ENCODE measurements around the gene PCDHGA3. TPM values are rescaled to one million over a fixed set of nuclear protein-coding genes. Genes with fewer than 3 reads are reported as not detected.
"Not testable (repeated sequence)": the region's sequence is repeated elsewhere in the genome, so short reads cannot be mapped to it uniquely, and the experiment has no call there.

PCDHGA3 gene
- total RNA-seq, 3 donors from 2014 or later, result not detected

- ATAC-seq (no peak), DNase-seq (no peak)
- peaks cover 2% of the 10 kb centered on the region for H3K4me1 Mint-ChIP-seq (ENCODE audit: low read depth)
- peaks cover 77% of the 10 kb centered on the region for H3K27me3 Mint-ChIP-seq (ENCODE audit: low read depth)
- peaks cover 5% of the 10 kb centered on the region for H3K36me3 Mint-ChIP-seq (ENCODE audit: insufficient read depth)
- no peak overlapping the region for H3K4me3 Mint-ChIP-seq
- H3K9me3 Mint-ChIP-seq, result peaks cover 34% of the 10 kb centered on the region
These were observed 41.0 kb downstream of the PCDHGA3 start for GRCh38 chr5:141384471-141385267.

GRCh38 chr5:141387557-141388311 is 44.1 kb downstream of the PCDHGA3 start, which contains the start of gene PCDHGB4:
TSS of gene PCDHGB4 (plus strand) at chr5:141387698. CDS start at chr5:141387885, 187 bp downstream.
- H3K4me1 Mint-ChIP-seq (ENCODE audit: low read depth); DNase-seq; H3K36me3 Mint-ChIP-seq (ENCODE audit: insufficient read depth); H3K4me3 Mint-ChIP-seq: not testable (repeated sequence)
- Mint-ChIP-seq H3K27me3 (ENCODE audit: low read depth) (peaks cover 76% of the 10 kb centered on the region), H3K9me3 (peaks cover 34% of the 10 kb centered on the region)
- ATAC-seq, result peak; percentile 41 to 51

- DNase-seq, result no peak
- Mint-ChIP-seq H3K4me1 (ENCODE audit: low read depth) (no peaks in the 10 kb centered on the region), H3K27me3 (ENCODE audit: low read depth) (peaks cover 75% of the 10 kb centered on the region), H3K9me3 (peaks cover 36% of the 10 kb centered on the region), H3K4me3 (no peak overlapping the region), H3K36me3 (ENCODE audit: insufficient read depth) (peaks cover 5% of the 10 kb centered on the region)
- no peak for ATAC-seq
These were observed 45.0 kb downstream of the PCDHGA3 start for GRCh38 chr5:141388661-141389060.

- Mint-ChIP-seq H3K27me3 (ENCODE audit: low read depth) (peaks cover 75% of the 10 kb centered on the region), H3K4me3 (no peak overlapping the region), H3K4me1 (ENCODE audit: low read depth) (no peaks in the 10 kb centered on the region), H3K36me3 (ENCODE audit: insufficient read depth) (peaks cover 5% of the 10 kb centered on the region), H3K9me3 (peaks cover 43% of the 10 kb centered on the region)
- ATAC-seq (no peak), DNase-seq (no peak)
These were observed 45.8 kb downstream of the PCDHGA3 start for GRCh38 chr5:141389153-141390042.

- H3K27me3 Mint-ChIP-seq (ENCODE audit: low read depth), result peaks cover 69% of the 10 kb centered on the region
- DNase-seq, result no peak
- H3K4me3 Mint-ChIP-seq, result no peak within 1 kb of the TSS
These were observed 49.0 kb downstream of the PCDHGA3 start, which contains the start of gene PCDHGA8 for GRCh38 chr5:141392429-141393198. TSS of gene PCDHGA8 (plus strand) at chr5:141392633. CDS start at chr5:141392814, 181 bp downstream.

GRCh38 chr5:141393267-141393666 is 49.6 kb downstream of the PCDHGA3 start:
- peaks cover 33% of the 10 kb centered on the region for H3K9me3 Mint-ChIP-seq
- DNase-seq, result no peak
- H3K27me3 Mint-ChIP-seq (ENCODE audit: low read depth), result peaks cover 66% of the 10 kb centered on the region
- H3K36me3 Mint-ChIP-seq (ENCODE audit: insufficient read depth), result peaks cover 3% of the 10 kb centered on the region
- no peaks in the 10 kb centered on the region for H3K4me1 Mint-ChIP-seq (ENCODE audit: low read depth)
- no peak for ATAC-seq
- H3K4me3 Mint-ChIP-seq, result no peak overlapping the region

More at GRCh38 chr5:141392429-141393198, 49.0 kb downstream of the PCDHGA3 start, which contains the start of gene PCDHGA8:
- no peak for ATAC-seq
- Mint-ChIP-seq H3K9me3 (peaks cover 33% of the 10 kb centered on the region), H3K36me3 (ENCODE audit: insufficient read depth) (peaks cover 3% of the 10 kb centered on the region), H3K4me1 (ENCODE audit: low read depth) (no peaks in the 10 kb centered on the region)

GRCh38 chr5:141394401-141395187 is 51.0 kb downstream of the PCDHGA3 start:
- not testable (repeated sequence) for DNase-seq; ATAC-seq; H3K4me3 Mint-ChIP-seq; H3K36me3 Mint-ChIP-seq (ENCODE audit: insufficient read depth); H3K4me1 Mint-ChIP-seq (ENCODE audit: low read depth)
- H3K27me3 Mint-ChIP-seq (ENCODE audit: low read depth), result peaks cover 65% of the 10 kb centered on the region
- H3K9me3 Mint-ChIP-seq, result peaks cover 33% of the 10 kb centered on the region

Other genes starting within 250 kb of the PCDHGA3 start
- gene PCDHB2, start 249.2 kb upstream of the PCDHGA3 start, total RNA-seq, result under 1 TPM in 1 of 3 donors, not detected in 2; 0.19 TPM
- gene PCDHB3, start 243.4 kb upstream of the PCDHGA3 start, total RNA-seq, result not detected
- gene PCDHB4, start 222.0 kb upstream of the PCDHGA3 start, total RNA-seq, result not detected
- under 1 TPM in 2 of 3 donors, not detected in 1; 0.13 to 0.16 TPM for gene PCDHB5, start 208.6 kb upstream of the PCDHGA3 start, total RNA-seq
- under 1 TPM in 1 of 3 donors, not detected in 2; 0.05 TPM for gene PCDHB6, start 193.8 kb upstream of the PCDHGA3 start, total RNA-seq
- not detected for gene PCDHB7, start 171.2 kb upstream of the PCDHGA3 start, total RNA-seq
- not detected for gene PCDHB8, start 166.0 kb upstream of the PCDHGA3 start, total RNA-seq
- not detected for gene PCDHB16, start 161.4 kb upstream of the PCDHGA3 start, total RNA-seq
- gene PCDHB9, start 156.7 kb upstream of the PCDHGA3 start, total RNA-seq, result not detected
- gene PCDHB10, start 151.5 kb upstream of the PCDHGA3 start, total RNA-seq, result under 1 TPM in 1 of 3 donors, not detected in 2; 0.08 TPM
- not detected for gene PCDHB11, start 144.2 kb upstream of the PCDHGA3 start, total RNA-seq
- gene PCDHB12, start 135.1 kb upstream of the PCDHGA3 start, total RNA-seq, result not detected
- gene PCDHB13, start 129.9 kb upstream of the PCDHGA3 start, total RNA-seq, result under 1 TPM; 0.08 to 0.16 (median 0.10) TPM
- under 1 TPM in 2 of 3 donors, not detected in 1; 0.08 TPM for gene PCDHB14, start 120.5 kb upstream of the PCDHGA3 start, total RNA-seq
- under 1 TPM in 1 of 3 donors, not detected in 2; 0.08 TPM for gene PCDHB15, start 98.4 kb upstream of the PCDHGA3 start, total RNA-seq
- gene SLC25A2, start 39.8 kb upstream of the PCDHGA3 start, total RNA-seq, result under 1 TPM in 1 of 3 donors, not detected in 2; 0.18 TPM
- gene TAF7, start 23.0 kb upstream of the PCDHGA3 start, total RNA-seq, result 10 to 100 TPM; 64.8 to 73.8 (median 70.4) TPM
- under 1 TPM; 0.05 to 0.11 (median 0.11) TPM for gene PCDHGA1, start 13.3 kb upstream of the PCDHGA3 start, total RNA-seq
- gene PCDHGA2, start 5.1 kb upstream of the PCDHGA3 start, total RNA-seq, result under 1 TPM in 1 of 3 donors, not detected in 2; 0.05 TPM
- under 1 TPM in 1 of 3 donors, not detected in 2; 0.13 TPM for gene PCDHGB1, start 6.3 kb downstream of the PCDHGA3 start, total RNA-seq
- under 1 TPM; 0.08 to 0.30 (median 0.08) TPM for gene PCDHGA4, start 11.2 kb downstream of the PCDHGA3 start, total RNA-seq
- gene PCDHGB2, start 16.2 kb downstream of the PCDHGA3 start, total RNA-seq, result under 1 TPM; 0.13 to 0.43 (median 0.40) TPM
- gene PCDHGA5, start 20.3 kb downstream of the PCDHGA3 start, total RNA-seq, result under 1 TPM; 0.05 to 0.13 (median 0.08) TPM
- under 1 TPM; 0.10 to 0.19 (median 0.13) TPM for gene PCDHGB3, start 26.4 kb downstream of the PCDHGA3 start, total RNA-seq
- under 1 TPM; 0.13 to 0.27 (median 0.18) TPM for gene PCDHGA6, start 30.1 kb downstream of the PCDHGA3 start, total RNA-seq
- under 1 TPM in 2 of 3 donors, not detected in 1; 0.08 to 0.11 TPM for gene PCDHGA7, start 38.9 kb downstream of the PCDHGA3 start, total RNA-seq
- under 1 TPM; 0.08 to 0.22 (median 0.20) TPM for gene PCDHGB4, start 43.9 kb downstream of the PCDHGA3 start, total RNA-seq
- gene PCDHGA8, start 48.8 kb downstream of the PCDHGA3 start, total RNA-seq, result not detected
- gene PCDHGB5, start 54.1 kb downstream of the PCDHGA3 start, total RNA-seq, result under 1 TPM; 0.26 to 0.91 (median 0.27) TPM
- gene PCDHGA9, start 58.9 kb downstream of the PCDHGA3 start, total RNA-seq, result under 1 TPM; 0.13 to 0.18 (median 0.16) TPM
- under 1 TPM; 0.08 to 0.22 (median 0.18) TPM for gene PCDHGB6, start 64.2 kb downstream of the PCDHGA3 start, total RNA-seq
- under 1 TPM; 0.25 to 0.68 (median 0.40) TPM for gene PCDHGA10, start 69.2 kb downstream of the PCDHGA3 start, total RNA-seq
- under 1 TPM in 1 of 3 donors, not detected in 2; 0.15 TPM for gene PCDHGB7, start 73.8 kb downstream of the PCDHGA3 start, total RNA-seq
- under 1 TPM; 0.05 to 0.13 (median 0.05) TPM for gene PCDHGA11, start 77.2 kb downstream of the PCDHGA3 start, total RNA-seq
- gene PCDHGA12, start 86.7 kb downstream of the PCDHGA3 start, total RNA-seq, result under 1 TPM; 0.11 to 0.24 (median 0.20) TPM
- under 1 TPM; 0.22 to 0.55 (median 0.48) TPM for gene PCDHGC3, start 132.1 kb downstream of the PCDHGA3 start, total RNA-seq
- gene PCDHGC4, start 141.2 kb downstream of the PCDHGA3 start, total RNA-seq, result not detected
- gene PCDHGC5, start 145.3 kb downstream of the PCDHGA3 start, total RNA-seq, result not detected